Activated effector memory CD4-positive, alpha-beta T cell treated with anti-CD3 and anti-CD28 coated beads, Interleukin-2, amount 50 U/mL, for 16 hours (primary cell): Measurements from ENCODE around the gene TPGS2.
A peak's percentile ranks its signal among the peaks of the same experiment; 100 is the strongest.
"Not testable (repeated sequence)": the region's sequence is repeated elsewhere in the genome, so short reads cannot be mapped to it uniquely, and the experiment has no call there.

Experiments used
- DNase-seq: peaks from one replicate; pipeline ENCODE4 v3.0.0-alpha.2; 2020

Gene TPGS2

DNA sequence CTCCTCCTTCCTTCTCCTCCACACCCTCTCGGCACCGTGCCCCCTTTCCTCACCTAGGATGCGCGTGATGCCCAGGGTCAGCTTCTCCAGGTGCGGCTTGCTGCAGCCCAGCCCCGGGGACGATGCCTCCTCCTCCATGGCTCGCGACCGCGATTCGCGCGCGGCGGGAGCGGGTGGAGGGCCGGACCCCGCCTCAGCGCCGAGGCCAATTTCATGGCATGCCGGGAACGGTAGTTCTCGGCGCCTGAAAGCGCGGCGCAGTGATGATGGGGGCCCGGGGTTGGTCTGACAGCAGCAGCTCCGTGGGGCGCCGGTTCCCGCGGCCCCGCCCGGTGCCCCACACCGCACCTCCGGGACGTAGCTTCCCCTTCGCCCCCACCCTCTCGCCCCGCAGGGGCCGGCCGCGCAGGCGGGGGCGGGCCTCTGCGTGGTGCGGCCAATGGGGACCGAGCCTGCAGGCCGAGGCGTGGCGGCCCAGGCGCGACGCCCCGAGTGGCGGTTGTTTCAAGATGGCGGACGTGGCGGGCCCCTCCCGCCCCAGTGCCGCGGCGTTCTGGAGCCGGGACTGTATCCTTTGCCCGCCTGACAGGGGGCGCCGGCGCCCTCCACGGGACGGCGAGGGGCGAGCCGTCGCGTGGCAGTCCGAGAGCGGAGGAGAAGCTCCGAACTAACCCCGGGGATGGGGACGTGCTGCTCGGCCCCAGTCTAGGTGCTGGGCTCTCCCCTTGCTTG is at the start of gene TPGS2, which contains the start of gene KIAA1328:
TSS of gene TPGS2 (minus strand) at position 373 of the 732 bp plus-strand sequence. CDS start at position 138, 235 bp downstream.
TSS of gene KIAA1328 (plus strand) at position 498 of the 732 bp plus-strand sequence. CDS start at position 510, 12 bp downstream.
- DNase-seq: peak; percentile 97

DNA sequence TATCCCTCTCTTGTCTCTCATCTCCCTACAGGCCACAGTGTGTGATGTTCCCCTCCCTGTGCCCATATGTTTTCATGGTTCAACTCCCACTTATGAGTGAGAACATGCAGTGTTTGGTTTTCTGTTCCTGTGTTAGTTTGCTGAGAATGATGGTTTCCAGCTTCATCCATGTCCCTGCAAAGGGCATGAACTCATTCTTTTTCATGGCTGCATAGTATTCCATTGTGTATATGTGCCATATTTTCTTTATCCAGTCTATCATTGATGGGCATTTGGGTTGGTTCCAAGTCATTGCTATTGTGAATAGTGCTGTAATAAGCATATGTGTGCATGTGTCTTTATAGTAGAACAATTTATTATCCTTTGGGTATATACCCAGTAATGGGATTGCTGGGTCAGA is 45.0 kb upstream of the TPGS2 start:
- DNase-seq: not testable (repeated sequence)

DNA sequence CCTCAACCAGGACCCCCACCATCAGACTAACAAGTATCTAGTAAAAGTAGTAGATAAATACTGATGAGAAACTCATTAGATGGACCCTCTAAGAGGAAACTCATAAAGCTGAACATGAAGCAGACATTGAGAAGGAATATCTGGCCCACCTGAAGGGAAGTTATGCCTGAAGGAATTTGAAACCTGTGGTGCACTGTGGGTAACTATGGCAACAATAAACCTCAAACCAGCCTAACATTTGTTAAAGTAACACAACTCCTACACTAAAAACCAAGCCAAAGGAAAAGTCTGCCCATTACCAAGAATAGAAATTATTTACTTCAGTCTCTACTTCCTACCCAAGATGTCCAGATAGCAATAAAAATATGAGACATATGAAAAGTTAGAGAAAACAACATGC is 43.5 kb upstream of the TPGS2 start:
- DNase-seq: no peak

DNA sequence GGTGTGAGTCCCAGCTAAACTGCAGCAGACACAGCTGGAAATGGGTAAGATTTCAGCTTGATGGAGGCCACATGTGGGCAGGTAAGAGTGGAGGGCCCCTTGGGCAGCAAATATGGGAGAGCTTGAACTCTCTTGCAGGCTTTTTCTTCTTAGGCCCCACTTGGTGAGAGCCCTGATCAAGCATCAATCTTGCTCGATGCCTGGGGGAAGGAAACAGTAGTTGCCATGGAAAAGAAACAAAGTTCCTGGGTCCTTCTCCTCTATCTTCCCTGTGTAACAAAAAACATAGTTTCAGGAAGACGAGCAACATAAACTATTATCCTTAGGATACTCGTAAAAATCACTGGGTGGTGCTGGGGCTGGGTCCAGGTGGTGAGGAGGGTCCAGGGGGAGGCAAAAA is 43.0 kb upstream of the TPGS2 start:
- DNase-seq: no peak

DNA sequence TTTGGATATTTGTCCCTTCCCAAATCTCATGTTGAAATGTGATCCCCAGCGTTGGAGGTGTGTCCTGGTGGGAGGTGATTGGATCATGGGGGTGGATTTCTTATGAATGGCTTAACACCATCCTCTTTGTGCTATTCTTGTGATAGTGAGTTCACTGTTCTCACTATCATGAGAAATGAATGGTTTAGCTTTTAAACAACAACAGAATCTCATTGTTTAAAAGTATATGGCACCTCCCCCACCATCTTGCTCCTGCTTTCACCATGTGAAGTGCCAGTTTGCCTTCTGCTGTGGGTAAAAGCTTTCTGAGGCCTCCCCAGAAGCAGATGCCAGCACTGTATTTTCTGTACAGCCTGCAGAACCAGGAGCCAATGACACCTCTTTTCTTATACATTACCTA is 38.3 kb upstream of the TPGS2 start:
- no peak for DNase-seq

DNA sequence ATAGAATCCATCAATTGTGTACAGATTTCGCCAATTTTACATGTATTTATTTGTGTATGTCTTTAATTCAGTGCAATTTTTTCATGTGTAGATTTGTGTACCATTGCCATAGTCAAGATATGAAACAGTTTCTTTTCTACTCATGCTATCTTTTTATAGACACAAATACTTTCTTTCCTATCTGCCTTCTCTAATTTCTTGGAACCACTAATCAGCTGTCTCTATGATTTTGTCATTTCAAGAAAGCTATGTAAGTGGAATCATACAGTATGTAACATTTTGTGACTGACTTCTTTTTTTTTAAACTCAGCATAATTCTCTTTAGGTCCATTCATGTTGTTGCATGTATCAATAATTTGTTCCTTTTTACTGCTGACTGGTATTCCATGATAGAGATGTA is 33.4 kb upstream of the TPGS2 start:
- no peak for DNase-seq

DNA sequence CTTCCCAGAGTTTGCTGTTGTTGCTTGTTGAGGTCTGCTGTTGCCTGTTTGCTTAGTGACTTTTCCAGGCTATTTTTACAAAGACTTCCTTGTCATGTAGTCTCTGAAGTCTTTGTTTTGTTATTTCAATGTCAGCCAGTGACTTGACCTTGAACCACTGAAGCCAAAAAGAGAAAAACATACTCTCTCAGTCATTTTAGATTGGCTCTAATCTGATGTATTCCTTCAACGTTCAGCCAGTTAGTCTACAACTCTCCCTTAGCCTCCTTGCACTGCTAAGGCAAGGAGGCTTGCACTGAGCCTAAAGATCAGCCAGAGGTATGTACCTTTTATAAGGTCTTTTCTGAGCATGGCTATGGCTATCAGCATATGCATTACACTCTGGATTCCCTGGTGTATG is 28.0 kb upstream of the TPGS2 start:
- DNase-seq: no peak

GRCh38 chr18:36851202-36851590 is 22.4 kb upstream of the TPGS2 start:
- DNase-seq: no peak

- DNase-seq: no peak
Observed at GRCh38 chr18:36850527-36851201, 21.9 kb upstream of the TPGS2 start.

GRCh38 chr18:36849288-36850006 is 20.6 kb upstream of the TPGS2 start:
- no peak for DNase-seq

DNA sequence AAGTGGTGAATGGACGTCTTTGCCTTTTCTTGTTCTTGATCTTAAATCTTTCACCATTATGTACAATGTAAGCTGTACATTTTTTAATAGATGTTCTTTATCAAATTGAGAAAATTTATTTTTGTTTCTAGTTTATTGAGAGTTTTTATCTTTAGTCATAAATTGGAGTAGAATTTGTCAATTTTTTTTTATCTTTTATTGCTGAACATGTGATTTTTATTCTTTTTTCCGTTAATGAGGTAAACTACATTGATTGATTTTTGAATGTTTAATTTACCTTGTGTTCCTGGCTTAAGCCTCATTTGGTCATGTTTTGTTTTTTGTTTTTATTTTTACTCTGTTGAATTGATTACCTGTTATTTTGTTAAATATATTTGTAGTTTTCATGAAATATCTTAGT is 19.8 kb upstream of the TPGS2 start:
- DNase-seq: no peak

DNA sequence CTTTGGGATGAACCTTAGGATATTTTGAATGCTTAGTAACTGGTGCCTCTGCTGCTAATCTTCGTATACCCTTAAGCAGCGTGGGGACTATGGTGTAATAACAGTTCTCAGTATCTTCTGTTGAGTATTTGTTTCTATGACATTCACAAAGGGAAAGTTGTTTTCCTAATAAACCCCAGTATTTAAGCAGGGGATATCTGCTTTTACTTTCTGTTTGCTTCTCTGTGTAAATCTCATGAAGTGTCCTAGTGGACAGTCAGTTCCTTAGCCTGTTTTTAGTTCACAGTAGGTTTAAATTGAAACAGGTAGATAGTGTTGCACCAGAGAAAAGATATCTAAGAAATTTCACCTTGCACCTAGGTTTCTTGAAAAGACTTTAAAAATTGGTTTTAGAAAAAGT is 15.0 kb upstream of the TPGS2 start:
- DNase-seq: no peak

- no peak for DNase-seq
Observed at GRCh38 chr18:36843199-36843598, 14.4 kb upstream of the TPGS2 start.

DNA sequence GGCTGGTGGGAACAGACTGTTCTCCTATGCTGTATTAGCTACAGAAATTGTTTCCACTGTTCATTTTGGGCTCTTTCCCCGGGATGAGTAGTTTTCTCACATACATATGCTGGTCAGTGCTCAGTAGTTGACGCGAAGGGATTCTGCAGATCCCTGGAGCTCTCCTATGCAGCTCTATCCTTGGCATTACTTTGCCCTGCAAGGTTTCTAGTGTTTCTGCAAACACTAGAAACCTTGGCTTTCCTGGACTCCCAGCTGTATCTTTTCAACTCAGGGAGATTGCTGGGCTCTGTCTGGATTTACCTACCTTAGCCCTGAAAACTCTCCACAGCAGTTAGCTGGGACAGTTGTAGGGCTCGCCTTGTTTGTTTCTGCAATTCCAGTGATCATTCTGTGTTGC is 11.0 kb upstream of the TPGS2 start:
- no peak for DNase-seq

GRCh38 chr18:36835927-36836326 is 7.1 kb upstream of the TPGS2 start:
- DNase-seq: no peak

DNA sequence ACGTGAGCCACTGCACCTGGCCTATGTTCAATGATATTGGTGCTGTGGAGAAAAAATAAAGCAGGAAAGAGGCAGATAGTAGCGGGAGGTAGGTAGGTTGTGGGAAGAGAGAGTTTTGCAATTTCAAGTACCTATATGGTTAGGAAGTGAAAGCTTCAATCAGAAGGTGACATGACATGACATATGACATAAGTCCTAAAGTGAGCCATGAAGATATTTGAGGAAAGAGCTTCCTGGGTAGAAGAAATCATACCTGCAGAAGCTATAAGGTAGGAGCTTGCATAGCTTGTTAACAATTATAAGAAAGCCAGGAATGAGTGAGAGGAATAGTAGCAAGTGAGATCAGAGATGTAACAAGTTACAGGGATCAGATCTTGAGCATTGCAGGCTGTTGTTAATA is 4.3 kb upstream of the TPGS2 start:
- DNase-seq: no peak

- DNase-seq: no peak
Observed at GRCh38 chr18:36831139-36831538, 2.3 kb upstream of the TPGS2 start.

DNA sequence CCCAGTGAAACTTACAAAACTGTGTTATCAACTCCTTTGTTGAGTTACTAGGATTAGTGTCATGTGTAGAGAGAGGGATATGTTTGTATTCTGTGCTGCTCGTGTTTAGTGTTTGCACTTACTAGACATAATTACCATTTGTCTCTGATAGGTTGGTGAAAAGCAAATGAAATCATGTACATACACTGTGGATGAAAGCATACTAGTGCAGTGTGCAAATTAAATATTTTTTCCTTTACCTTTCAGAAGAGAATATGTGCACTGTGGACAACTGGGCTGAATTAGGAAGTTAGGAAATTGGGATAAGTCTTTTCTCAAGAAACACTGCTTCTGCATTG is 1.3 kb upstream of the TPGS2 start:
- DNase-seq: no peak

DNA sequence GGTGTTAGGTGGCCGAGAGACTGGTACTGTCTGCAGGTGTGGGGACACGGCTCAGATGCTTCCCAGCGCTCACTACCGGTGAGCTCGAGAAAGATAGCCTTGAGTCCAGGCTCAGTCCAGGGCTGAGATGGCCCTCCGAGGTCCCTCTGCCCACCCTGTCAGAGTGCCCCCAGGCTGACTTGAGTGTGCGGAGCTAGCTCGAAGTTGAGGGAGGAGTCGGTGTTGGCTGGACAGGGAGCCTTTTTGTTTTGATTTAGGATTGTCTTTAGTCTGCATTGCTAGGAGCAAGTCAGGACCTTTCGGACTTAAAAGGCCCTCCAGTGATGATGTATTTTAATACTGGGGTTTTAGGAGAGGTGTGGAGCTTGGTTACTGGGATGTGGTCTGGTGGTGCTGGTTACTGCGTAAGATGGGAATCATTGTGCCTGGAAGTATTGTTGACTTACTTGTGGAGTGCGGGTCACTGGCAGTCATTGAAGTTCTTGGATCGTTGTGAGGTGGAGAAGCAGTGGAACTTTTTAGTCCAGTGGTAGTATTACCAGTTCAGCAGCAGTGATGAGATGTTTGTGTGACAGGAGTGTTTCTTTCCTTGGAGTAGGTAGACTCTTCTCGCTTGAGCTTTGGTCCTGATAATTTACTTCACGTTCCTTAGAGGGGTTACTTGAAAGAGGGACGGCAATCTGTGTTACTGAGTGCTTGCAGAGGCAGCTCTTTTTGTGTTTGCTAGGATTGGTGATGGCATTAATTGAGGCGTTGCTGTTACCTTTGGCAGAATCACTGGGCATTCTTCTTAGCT is 758 bp upstream of the TPGS2 start:
- no peak for DNase-seq

- peak; percentile 75 for DNase-seq
Observed at GRCh38 chr18:36828157-36828629, 609 bp downstream of the TPGS2 start.

DNA sequence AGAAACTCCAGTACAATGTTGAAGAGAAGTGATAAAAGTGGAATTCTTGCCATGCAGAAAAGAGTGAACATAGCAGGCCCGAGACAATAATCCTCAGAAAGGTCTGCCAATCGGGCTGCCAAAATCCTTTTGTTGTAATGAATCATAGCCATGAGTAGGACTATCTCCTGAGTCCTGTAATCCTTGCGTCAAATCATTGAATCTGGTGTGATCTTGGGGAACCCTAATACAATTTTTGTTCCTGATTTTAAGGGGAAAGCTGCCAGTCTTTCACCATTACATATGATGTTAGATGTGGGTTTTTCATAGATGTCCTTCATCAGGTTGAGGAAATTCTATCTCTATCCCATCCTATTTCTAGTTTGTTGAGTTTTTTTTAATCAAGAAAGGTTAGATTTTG is 2.2 kb downstream of the TPGS2 start:
- DNase-seq: no peak

DNA sequence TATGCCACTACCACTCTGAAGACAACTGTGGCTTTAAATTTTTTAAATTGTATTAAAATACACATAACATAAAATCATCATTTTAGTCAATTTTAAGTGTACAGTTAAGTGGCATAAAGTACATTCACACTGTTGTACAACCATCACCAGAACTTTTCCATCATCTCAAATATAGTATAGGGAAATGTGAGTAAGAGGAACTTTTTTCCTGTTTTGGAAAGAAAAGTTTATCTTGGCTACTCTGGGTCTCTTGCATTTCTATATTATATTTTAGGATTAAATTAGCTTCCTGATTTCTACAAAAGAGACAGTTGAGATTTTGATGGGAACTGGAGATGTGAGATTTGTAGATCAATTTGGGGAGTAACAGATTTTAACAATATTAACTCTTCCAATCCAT is 3.3 kb downstream of the TPGS2 start:
- no peak for DNase-seq

DNA sequence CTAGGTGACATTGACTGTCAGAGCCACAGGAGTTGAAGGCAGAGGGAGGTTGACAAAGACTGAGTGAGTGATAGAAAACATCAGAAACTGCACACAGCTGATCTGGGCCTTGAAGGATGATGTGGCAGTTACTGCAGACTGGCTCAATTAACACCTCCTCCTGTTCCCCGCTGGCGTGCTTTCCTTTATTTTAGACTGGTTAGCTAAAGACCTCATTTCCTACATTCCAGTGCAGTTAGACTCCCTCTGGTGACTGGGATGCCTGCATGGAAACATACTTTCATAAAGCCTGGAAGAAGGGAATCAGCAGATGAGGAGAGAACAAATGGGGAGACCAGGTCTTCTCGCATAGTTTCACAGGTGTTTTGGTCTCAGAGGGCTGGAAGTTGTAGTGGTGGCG is 7.1 kb downstream of the TPGS2 start:
- no peak for DNase-seq
